ENCODE results near the gene MS4A10.

DNA sequence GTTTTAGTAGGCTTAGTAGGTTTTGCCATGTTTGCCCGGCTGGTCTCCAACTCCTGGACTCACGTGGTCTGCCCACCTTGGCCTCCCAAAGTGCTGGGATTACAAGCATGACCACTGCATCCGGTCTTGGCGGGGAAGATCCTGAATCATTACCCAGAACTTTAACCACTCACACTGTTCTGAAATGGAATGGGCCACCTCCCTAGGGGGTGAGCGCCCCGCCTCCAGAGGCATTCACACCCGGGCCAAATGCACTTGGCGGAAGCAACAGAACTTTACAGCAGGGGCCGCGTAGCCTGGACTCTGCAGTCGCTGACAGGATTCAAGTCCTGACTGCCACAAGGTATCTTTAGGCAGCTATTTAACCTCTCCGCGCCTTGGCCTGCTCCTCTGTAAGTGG is 62.1 kb downstream of the MS4A10 start:
- TF ChIP-seq CTCF (IDR thresholded peaks at IDR 0.05): no peak
- no peak for TF ChIP-seq POLR2A (IDR thresholded peaks at IDR 0.05)
- TF ChIP-seq POLR2AphosphoS5 (IDR thresholded peaks at IDR 0.05): no peak

All from stomach (tissue), 4 donors.